OCI-LY1 (cell line): Measurements from ENCODE around the gene RAB4B.

ENCODE experiments used
- H2AFZ ChIP-seq: fragments of 200-600 bp; sonication (generic), shearing (Covaris generic); 2 replicates; pipeline ENCODE4 v1.6.0; 2014; ENCODE audit warnings: antibody characterized with exemption, mild to moderate bottlenecking, low read length
- H3F3A ChIP-seq: fragments of 200-600 bp; sonication (generic), shearing (Covaris generic); 2 replicates; pipeline ENCODE4 v1.6.0; 2014; ENCODE audit warnings: mild to moderate bottlenecking, antibody characterized with exemption, low read length, moderate library complexity; ENCODE audit not compliant: insufficient read depth
- H3K27ac ChIP-seq: fragments of 200-600 bp; sonication (generic); 2 replicates; pipeline ENCODE4 v1.5.1; 2014; ENCODE audit warnings: low read length, mixed run types, mild to moderate bottlenecking, low read depth; ENCODE audit not compliant: poor library complexity, severe bottlenecking
- H3K27me3 ChIP-seq: fragments of 200-600 bp; sonication (generic); 2 replicates; pipeline ENCODE4 v1.6.0; 2014; ENCODE audit warnings: antibody characterized with exemption, mild to moderate bottlenecking, low read length, moderate library complexity; ENCODE audit not compliant: insufficient read depth
- H3K36me3 ChIP-seq: fragments of 200-600 bp; sonication (generic); 2 replicates; pipeline ENCODE4 v1.6.1; 2014; ENCODE audit warnings: mild to moderate bottlenecking, antibody characterized with exemption, low read length, moderate library complexity, mixed read lengths; ENCODE audit not compliant: insufficient read depth
- H3K4me1 ChIP-seq: fragments of 200-600 bp; sonication (generic); 2 replicates; pipeline ENCODE4 v1.5.1; 2014; ENCODE audit warnings: mild to moderate bottlenecking, low read length, moderate library complexity; ENCODE audit not compliant: insufficient read depth, severe bottlenecking
- H3K4me2 ChIP-seq: fragments of 200-600 bp; sonication (generic), shearing (Covaris generic); 2 replicates; pipeline ENCODE4 v1.6.1; 2014; ENCODE audit warnings: low read length
- H3K4me3 ChIP-seq: fragments of 200-600 bp; sonication (generic); 2 replicates; pipeline ENCODE4 v1.5.1; 2014; ENCODE audit warnings: low read length, low read depth, mild to moderate bottlenecking, mixed read lengths; ENCODE audit not compliant: poor library complexity, severe bottlenecking
- H3K79me2 ChIP-seq: fragments of 200-600 bp; shearing (Covaris generic); 2 replicates; pipeline ENCODE4 v1.6.1; 2016; ENCODE audit warnings: mixed run types, low read length, mixed read lengths; ENCODE audit not compliant: insufficient read depth
- H3K9ac ChIP-seq: fragments of 200-600 bp; sonication (generic), shearing (Covaris generic); 2 replicates; pipeline ENCODE4 v1.6.1; 2014; ENCODE audit warnings: mild to moderate bottlenecking, low read length, mixed read lengths
- H3K9me2 ChIP-seq: fragments of 200-600 bp; sonication (generic), shearing (Covaris generic); 2 replicates; pipeline ENCODE4 v1.6.1; 2014; ENCODE audit warnings: low read depth, mild to moderate bottlenecking, low read length, mixed read lengths
- H3K9me3 ChIP-seq: fragments of 200-600 bp; shearing (Covaris generic); 2 replicates; pipeline ENCODE4 v1.6.1; 2014; ENCODE audit warnings: low read length, mixed read lengths
- H4K20me1 ChIP-seq: fragments of 200-600 bp; sonication (generic), shearing (Covaris generic); 2 replicates; pipeline ENCODE4 v1.6.0; 2016; ENCODE audit warnings: mild to moderate bottlenecking, low read length; ENCODE audit not compliant: insufficient read depth
- EZH2 ChIP-seq: fragments of 200-600 bp; sonication (generic), shearing (Covaris generic); IDR thresholded peaks from 2 replicates; pipeline ENCODE4 v1.8.0; 2017; ENCODE audit warnings: borderline replicate concordance, mixed run types, mild to moderate bottlenecking, antibody characterized with exemption, low read length, moderate library complexity, mixed read lengths
- TF ChIP-seq, protein P1 (sequence below): fragments of 200-600 bp; sonication (generic), shearing (Covaris generic); IDR thresholded peaks from 2 replicates; pipeline ENCODE4 v1.5.1; 2017; ENCODE audit warnings: mild to moderate bottlenecking, antibody characterized with exemption, low read length, moderate library complexity, mixed read lengths

The RAB4B gene

DNA sequence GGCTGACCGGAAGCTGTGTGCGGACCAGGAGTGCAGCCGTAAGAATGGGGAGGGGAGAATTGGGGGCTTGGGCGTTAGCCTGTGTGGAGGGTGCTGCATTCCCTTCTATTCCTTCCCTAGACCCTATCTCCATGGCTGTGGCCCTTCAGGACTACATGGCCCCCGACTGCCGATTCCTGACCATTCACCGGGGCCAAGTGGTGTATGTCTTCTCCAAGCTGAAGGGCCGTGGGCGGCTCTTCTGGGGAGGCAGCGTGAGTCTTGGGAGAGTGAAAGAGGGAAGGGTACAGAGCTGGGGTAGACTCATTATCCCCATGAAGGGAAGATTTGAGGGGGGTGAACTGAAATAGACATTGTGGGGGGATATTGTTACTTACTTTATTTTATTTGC is 2.4 kb upstream of the RAB4B start:
- TF ChIP-seq, protein P1, sequence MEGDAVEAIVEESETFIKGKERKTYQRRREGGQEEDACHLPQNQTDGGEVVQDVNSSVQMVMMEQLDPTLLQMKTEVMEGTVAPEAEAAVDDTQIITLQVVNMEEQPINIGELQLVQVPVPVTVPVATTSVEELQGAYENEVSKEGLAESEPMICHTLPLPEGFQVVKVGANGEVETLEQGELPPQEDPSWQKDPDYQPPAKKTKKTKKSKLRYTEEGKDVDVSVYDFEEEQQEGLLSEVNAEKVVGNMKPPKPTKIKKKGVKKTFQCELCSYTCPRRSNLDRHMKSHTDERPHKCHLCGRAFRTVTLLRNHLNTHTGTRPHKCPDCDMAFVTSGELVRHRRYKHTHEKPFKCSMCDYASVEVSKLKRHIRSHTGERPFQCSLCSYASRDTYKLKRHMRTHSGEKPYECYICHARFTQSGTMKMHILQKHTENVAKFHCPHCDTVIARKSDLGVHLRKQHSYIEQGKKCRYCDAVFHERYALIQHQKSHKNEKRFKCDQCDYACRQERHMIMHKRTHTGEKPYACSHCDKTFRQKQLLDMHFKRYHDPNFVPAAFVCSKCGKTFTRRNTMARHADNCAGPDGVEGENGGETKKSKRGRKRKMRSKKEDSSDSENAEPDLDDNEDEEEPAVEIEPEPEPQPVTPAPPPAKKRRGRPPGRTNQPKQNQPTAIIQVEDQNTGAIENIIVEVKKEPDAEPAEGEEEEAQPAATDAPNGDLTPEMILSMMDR, result no peak
- no peak for TF ChIP-seq EZH2
- peak overlapping the region; percentile 99 for H3K27ac ChIP-seq

DNA sequence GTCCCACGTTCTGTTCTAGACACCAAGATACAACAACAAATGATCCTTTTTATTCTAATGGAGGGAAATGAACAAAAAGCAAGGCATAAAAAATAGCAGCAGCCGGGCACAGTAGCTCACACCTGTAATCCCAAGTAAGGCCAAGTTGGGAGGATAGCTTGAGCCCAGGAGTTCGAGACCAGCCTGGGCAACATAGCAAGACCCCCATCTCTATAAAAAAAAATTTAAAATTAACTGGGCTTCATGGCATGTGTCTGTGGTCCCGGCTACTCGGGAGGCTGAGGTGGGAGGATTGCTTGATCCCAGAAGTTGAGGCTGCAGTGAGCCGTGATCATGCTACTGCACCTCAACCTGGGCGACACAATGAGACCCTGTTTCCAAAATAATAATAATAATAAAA is 1.7 kb upstream of the RAB4B start:
- TF ChIP-seq, protein P1, result no peak
- no peak for TF ChIP-seq EZH2
- H3K4me3 ChIP-seq, result peak overlapping the region; percentile 53
- H3K4me2 ChIP-seq, result peak overlapping the region; percentile 78
- H3K79me2 ChIP-seq, result no peaks in the 10 kb centered on the region
- peaks cover 14% of the 10 kb centered on the region for H3K36me3 ChIP-seq
- no peaks in the 10 kb centered on the region for H3K27me3 ChIP-seq
- no peaks in the 10 kb centered on the region for H3K9me2 ChIP-seq
- H3K9ac ChIP-seq, result peak overlapping the region; percentile 73
- no peaks in the 10 kb centered on the region for H3K9me3 ChIP-seq
- H3F3A ChIP-seq, result no peaks in the 10 kb centered on the region
- H4K20me1 ChIP-seq, result no peaks in the 10 kb centered on the region
- peaks cover 52% of the 10 kb centered on the region for H3K4me1 ChIP-seq
- H2AFZ ChIP-seq, result no peak overlapping the region
- H3K27ac ChIP-seq, result peak overlapping the region; percentile 99

More for the DNA sequence above, 2.4 kb upstream of the RAB4B start:
- H3K9me3 ChIP-seq, result no peaks in the 10 kb centered on the region
- no peak overlapping the region for H3K9ac ChIP-seq
- no peaks in the 10 kb centered on the region for H4K20me1 ChIP-seq
- H3K36me3 ChIP-seq, result peaks cover 14% of the 10 kb centered on the region
- H3K27me3 ChIP-seq, result no peaks in the 10 kb centered on the region
- H3K4me3 ChIP-seq, result no peak overlapping the region
- H3F3A ChIP-seq, result no peaks in the 10 kb centered on the region
- no peaks in the 10 kb centered on the region for H3K79me2 ChIP-seq
- no peak overlapping the region for H2AFZ ChIP-seq
- H3K4me2 ChIP-seq, result no peak overlapping the region
- no peaks in the 10 kb centered on the region for H3K9me2 ChIP-seq
- H3K4me1 ChIP-seq, result peaks cover 52% of the 10 kb centered on the region

DNA sequence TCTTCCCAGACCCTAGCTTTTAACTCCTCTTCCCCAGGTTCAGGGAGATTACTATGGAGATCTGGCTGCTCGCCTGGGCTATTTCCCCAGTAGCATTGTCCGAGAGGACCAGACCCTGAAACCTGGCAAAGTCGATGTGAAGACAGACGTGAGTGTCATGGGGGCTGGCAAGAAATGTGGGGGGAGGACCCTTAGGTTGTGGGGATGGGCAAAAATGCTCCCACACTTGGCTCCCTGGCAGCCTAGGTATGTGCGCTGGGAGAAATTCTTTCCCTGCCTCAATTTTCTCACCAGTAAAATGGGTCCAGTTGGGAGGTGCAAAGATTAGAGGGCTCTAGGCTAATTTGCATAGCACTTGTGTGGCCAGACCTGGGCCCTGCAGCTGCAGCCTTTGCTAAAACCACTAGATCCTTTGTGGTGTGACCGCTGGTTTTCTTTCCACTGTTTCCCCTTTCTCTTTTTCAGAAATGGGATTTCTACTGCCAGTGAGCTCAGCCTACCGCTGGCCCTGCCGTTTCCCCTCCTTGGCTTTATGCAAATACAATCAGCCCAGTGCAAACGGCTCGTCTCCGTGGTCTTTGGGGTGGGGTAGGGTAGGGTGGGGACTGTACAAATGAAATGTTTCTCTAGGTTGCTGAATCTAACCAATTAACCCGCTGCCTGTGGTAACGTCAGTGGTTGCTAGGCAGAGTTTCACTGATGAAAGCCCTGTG is 959 bp upstream of the RAB4B start:
- no peaks in the 10 kb centered on the region for H3K27me3 ChIP-seq
- peaks cover 52% of the 10 kb centered on the region for H3K4me1 ChIP-seq
- H3K4me2 ChIP-seq, result peak overlapping the region; percentile 85
- H3F3A ChIP-seq, result no peaks in the 10 kb centered on the region
- peaks cover 9% of the 10 kb centered on the region for H3K36me3 ChIP-seq
- peak overlapping the region; percentile 73 for H3K4me3 ChIP-seq
- H2AFZ ChIP-seq, result no peak overlapping the region
- peak overlapping the region; percentile 86 for H3K9ac ChIP-seq
- no peaks in the 10 kb centered on the region for H3K9me3 ChIP-seq
- H3K27ac ChIP-seq, result peak overlapping the region; percentile 99
- H4K20me1 ChIP-seq, result no peaks in the 10 kb centered on the region
- no peaks in the 10 kb centered on the region for H3K79me2 ChIP-seq
- H3K9me2 ChIP-seq, result no peaks in the 10 kb centered on the region
- no peak for TF ChIP-seq EZH2

DNA sequence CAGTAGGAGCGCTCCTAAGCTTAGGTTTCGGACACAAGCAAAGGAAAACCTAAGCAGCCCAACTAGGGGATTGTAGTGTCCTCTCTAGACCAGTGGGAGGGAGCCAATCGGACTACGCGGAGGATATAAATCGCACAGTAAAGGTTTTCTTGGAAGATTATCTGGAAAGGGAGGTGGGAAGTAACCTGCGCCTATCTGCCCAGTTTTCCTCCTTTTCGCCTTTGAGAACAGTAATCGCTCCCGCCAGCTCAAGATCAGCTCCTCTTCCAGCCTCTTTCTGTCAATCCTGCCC is 456 bp upstream of the RAB4B start:
- H3K4me2 ChIP-seq, result peak overlapping the region; percentile 85
- H3K9ac ChIP-seq, result peak overlapping the region; percentile 86
- TF ChIP-seq, protein P1, result no peak
- TF ChIP-seq EZH2, result no peak
- no peaks in the 10 kb centered on the region for H3F3A ChIP-seq
- no peaks in the 10 kb centered on the region for H3K9me3 ChIP-seq
- H3K36me3 ChIP-seq, result peaks cover 7% of the 10 kb centered on the region; the same call in 1 of the 2 replicates
- H3K79me2 ChIP-seq, result no peaks in the 10 kb centered on the region
- no peaks in the 10 kb centered on the region for H3K9me2 ChIP-seq
- H3K27ac ChIP-seq, result peak overlapping the region; percentile 99
- H3K4me3 ChIP-seq, result peak overlapping the region; percentile 73
- H4K20me1 ChIP-seq, result no peaks in the 10 kb centered on the region
- H3K27me3 ChIP-seq, result no peaks in the 10 kb centered on the region
- H2AFZ ChIP-seq, result no peak overlapping the region
- peaks cover 52% of the 10 kb centered on the region for H3K4me1 ChIP-seq
